Osteoblast (primary cell): ENCODE results near the gene MAVS. TPM values are rescaled to one million over a fixed set of nuclear protein-coding genes. Genes with fewer than 3 reads are reported as not detected.

ENCODE experiments used
- DNase-seq: peaks from one replicate; pipeline ENCODE4 v3.0.0; 2011; ENCODE audit warnings: low spot score, mixed read lengths; ENCODE audit not compliant: insufficient read length; ENCODE audit errors: missing footprints
- H2AFZ ChIP-seq: 2 replicates; pipeline ENCODE4 v1.6.0; 2011; ENCODE audit warnings: mild to moderate bottlenecking, low read length
- H3K27ac ChIP-seq: 2 replicates; pipeline ENCODE4 v1.5.1; 2011; ENCODE audit warnings: mild to moderate bottlenecking, low read depth, low read length, moderate library complexity
- H3K27me3 ChIP-seq: 2 replicates; pipeline ENCODE4 v1.6.0; 2012; ENCODE audit warnings: mild to moderate bottlenecking, control low read depth, inconsistent platforms, low read length, moderate library complexity; ENCODE audit not compliant: insufficient read depth
- H3K36me3 ChIP-seq: 2 replicates; pipeline ENCODE4 v1.5.1; 2011; ENCODE audit warnings: mild to moderate bottlenecking, low read length, control low read depth, moderate library complexity; ENCODE audit not compliant: insufficient read depth
- H3K4me1 ChIP-seq: 2 replicates; pipeline ENCODE4 v1.5.1; 2011; ENCODE audit warnings: mild to moderate bottlenecking, low read length, control low read depth, moderate library complexity; ENCODE audit not compliant: insufficient read depth
- H3K4me2 ChIP-seq: 2 replicates; pipeline ENCODE4 v1.6.0; 2011; ENCODE audit warnings: mild to moderate bottlenecking, low read length; ENCODE audit not compliant: insufficient read depth
- H3K4me3 ChIP-seq: fragments of 200-600 bp; sonication (generic); 3 replicates; pipeline ENCODE4 v1.5.1; 2012; ENCODE audit warnings: mild to moderate bottlenecking, low read length, inconsistent platforms; ENCODE audit not compliant: insufficient read depth
- H3K79me2 ChIP-seq: 2 replicates; pipeline ENCODE4 v1.6.0; 2012; ENCODE audit warnings: mild to moderate bottlenecking, low read length, control low read depth, inconsistent platforms; ENCODE audit not compliant: insufficient read depth
- H3K9me3 ChIP-seq: 2 replicates; pipeline ENCODE4 v1.5.1; 2011; ENCODE audit warnings: low read depth, low read length, control low read depth
- H4K20me1 ChIP-seq: 2 replicates; pipeline ENCODE4 v1.6.0; 2012; ENCODE audit warnings: mild to moderate bottlenecking, low read length, control low read depth; ENCODE audit not compliant: insufficient read depth
- total RNA-seq: library from RNA; depleted of rRNA; stranded (reverse); fragments of >200 nt; gene quantifications from 2 replicates; pipeline ENCODE4 v1.2.3, GENCODE V29; 2012
- TF ChIP-seq, protein P1 (sequence below): IDR thresholded peaks from 2 replicates; pipeline ENCODE4 v1.5.1; 2011; ENCODE audit warnings: mild to moderate bottlenecking, low read depth, low read length, moderate library complexity; ENCODE audit errors: extremely low read depth

The MAVS gene
- total RNA-seq, 1 donor = 32.2 TPM

DNA sequence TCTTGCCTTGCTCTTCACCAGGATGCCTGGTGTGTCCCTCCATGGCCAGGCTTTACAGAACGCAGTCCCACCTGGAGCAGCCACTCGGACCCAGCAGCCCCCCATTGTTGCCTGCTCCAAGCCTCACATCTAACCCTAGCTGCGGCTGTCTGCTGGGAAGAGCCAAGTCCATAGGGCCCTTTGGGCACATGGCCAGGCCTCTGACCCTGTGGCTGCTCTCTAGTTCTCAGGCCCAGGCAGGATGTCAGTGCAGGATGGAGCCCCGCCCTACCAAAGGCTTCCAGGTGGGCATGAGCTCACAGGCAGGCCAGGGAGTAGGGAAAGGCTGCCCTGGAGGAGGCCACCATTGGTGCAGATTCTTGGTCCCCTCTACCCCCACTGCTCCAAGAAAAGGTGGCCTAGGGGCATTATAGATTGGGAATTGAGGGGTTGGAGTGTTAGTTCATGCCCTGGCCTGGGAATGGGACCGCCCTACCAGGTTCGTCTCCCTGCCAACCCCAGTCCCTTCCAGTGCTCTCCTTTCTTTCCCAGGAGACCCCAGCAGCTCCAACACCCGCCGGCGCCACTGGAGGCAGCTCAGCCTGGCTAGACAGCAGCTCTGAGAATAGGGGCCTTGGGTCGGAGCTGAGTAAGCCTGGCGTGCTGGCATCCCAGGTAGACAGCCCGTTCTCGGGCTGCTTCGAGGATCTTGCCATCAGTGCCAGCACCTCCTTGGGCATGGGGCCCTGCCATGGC, 18.7 kb downstream of the MAVS start:
- Histone ChIP-seq H3K9me3 (no peaks in the 10 kb centered on the region), H3K27me3 (no peaks in the 10 kb centered on the region), H3K4me1 (no peaks in the 10 kb centered on the region), H3K36me3 (peaks cover 68% of the 10 kb centered on the region), H3K27ac (no peak overlapping the region), H3K79me2 (peaks cover 4% of the 10 kb centered on the region), H3K4me2 (no peak overlapping the region), H3K4me3 (no peak overlapping the region), H2AFZ (no peak overlapping the region), H4K20me1 (peaks cover 19% of the 10 kb centered on the region)
- TF ChIP-seq, protein P1, sequence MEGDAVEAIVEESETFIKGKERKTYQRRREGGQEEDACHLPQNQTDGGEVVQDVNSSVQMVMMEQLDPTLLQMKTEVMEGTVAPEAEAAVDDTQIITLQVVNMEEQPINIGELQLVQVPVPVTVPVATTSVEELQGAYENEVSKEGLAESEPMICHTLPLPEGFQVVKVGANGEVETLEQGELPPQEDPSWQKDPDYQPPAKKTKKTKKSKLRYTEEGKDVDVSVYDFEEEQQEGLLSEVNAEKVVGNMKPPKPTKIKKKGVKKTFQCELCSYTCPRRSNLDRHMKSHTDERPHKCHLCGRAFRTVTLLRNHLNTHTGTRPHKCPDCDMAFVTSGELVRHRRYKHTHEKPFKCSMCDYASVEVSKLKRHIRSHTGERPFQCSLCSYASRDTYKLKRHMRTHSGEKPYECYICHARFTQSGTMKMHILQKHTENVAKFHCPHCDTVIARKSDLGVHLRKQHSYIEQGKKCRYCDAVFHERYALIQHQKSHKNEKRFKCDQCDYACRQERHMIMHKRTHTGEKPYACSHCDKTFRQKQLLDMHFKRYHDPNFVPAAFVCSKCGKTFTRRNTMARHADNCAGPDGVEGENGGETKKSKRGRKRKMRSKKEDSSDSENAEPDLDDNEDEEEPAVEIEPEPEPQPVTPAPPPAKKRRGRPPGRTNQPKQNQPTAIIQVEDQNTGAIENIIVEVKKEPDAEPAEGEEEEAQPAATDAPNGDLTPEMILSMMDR = no peak
- peak; percentile 34 for DNase-seq

DNA sequence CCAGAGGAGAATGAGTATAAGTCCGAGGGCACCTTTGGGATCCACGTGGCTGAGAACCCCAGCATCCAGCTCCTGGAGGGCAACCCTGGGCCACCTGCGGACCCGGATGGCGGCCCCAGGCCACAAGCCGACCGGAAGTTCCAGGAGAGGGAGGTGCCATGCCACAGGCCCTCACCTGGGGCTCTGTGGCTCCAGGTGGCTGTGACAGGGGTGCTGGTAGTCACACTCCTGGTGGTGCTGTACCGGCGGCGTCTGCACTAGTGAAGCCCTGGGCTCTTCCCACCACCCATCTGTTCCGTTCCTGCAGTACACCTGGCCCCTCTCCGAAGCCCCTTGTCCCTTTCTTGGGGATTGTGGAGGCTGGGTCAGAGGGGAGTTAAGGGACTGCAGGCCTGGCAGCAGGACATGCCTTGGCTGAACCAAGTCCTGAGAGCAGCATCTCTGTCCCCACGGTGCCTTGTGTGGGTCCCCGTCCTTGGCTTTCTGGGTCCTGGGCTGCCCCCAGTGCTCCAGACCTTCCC, 19.3 kb downstream of the MAVS start:
- Histone ChIP-seq H3K27ac (no peak overlapping the region), H4K20me1 (peaks cover 19% of the 10 kb centered on the region), H3K79me2 (peaks cover 4% of the 10 kb centered on the region), H3K9me3 (no peaks in the 10 kb centered on the region), H3K4me1 (no peaks in the 10 kb centered on the region), H3K4me2 (no peak overlapping the region), H2AFZ (no peak overlapping the region), H3K27me3 (no peaks in the 10 kb centered on the region), H3K4me3 (no peak overlapping the region), H3K36me3 (peaks cover 68% of the 10 kb centered on the region)
- TF ChIP-seq, protein P1 = no peak
- peak; percentile 62 for DNase-seq

DNA sequence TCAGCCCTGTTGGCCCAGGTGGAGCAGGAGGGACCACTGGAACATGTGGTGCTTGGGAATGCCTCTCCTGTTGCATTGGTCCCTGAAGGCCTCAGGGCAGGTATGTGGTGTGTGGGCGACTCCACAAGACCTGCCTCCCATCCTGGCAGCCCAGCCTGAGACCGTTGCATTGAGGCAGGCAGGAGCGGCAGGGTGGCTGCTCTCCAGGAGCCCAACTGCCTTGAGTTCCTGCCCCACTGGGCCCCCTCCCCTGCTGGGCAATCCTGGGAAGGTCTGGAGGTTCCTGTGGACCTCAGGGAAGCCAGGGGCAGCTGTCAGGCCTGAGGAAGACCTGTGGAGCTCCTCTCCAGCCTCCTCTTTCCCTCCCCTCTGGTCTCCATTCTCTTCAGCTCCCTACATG, 19.8 kb downstream of the MAVS start:
- no peak overlapping the region for H3K4me3 ChIP-seq
- no peak overlapping the region for H3K4me2 ChIP-seq
- H3K36me3 ChIP-seq = peaks cover 67% of the 10 kb centered on the region
- TF ChIP-seq, protein P1 = no peak
- peaks cover 19% of the 10 kb centered on the region for H4K20me1 ChIP-seq
- no peak overlapping the region for H3K27ac ChIP-seq
- no peaks in the 10 kb centered on the region for H3K4me1 ChIP-seq
- H3K27me3 ChIP-seq = no peaks in the 10 kb centered on the region
- peaks cover 4% of the 10 kb centered on the region for H3K79me2 ChIP-seq
- no peak overlapping the region for H2AFZ ChIP-seq
- DNase-seq = peak; percentile 45
- H3K9me3 ChIP-seq = no peaks in the 10 kb centered on the region

DNA sequence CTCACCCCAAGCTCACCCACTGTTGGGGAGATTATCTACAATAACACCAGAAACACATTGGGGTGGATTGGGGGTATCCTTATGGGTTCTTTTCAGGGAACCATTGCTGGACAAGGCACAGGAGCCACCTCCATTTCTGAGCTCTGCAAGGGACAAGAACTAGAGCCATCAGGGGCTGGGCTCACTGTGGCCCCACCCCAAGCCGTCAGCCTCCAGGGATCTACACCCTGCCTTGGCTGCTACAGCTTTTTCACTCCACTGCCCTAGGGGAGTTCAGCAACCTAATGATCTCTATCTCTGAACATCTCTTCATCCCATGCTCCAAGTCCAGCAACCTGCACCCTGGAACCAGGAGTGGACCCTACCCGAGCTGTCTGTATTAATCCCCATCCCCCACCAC, 21.2 kb downstream of the MAVS start:
- Histone ChIP-seq H3K36me3 (peaks cover 60% of the 10 kb centered on the region), H3K27ac (no peak overlapping the region)
- TF ChIP-seq, protein P1 = no peak

More for the DNA sequence above, 21.2 kb downstream of the MAVS start:
- Histone ChIP-seq H2AFZ (no peak overlapping the region), H4K20me1 (peaks cover 15% of the 10 kb centered on the region), H3K27me3 (no peaks in the 10 kb centered on the region), H3K9me3 (no peaks in the 10 kb centered on the region), H3K4me2 (no peak overlapping the region), H3K4me3 (no peak overlapping the region), H3K4me1 (no peaks in the 10 kb centered on the region), H3K79me2 (no peaks in the 10 kb centered on the region)
- peak; percentile 44 for DNase-seq
